ENCODE data around the gene CALHM6. TPM values are rescaled to one million over a fixed set of nuclear protein-coding genes. Genes with fewer than 3 reads are reported as not detected.

CALHM6 gene
- total RNA-seq, 1 experiment from 2014 or later: not detected

GRCh38 chr6:116467096-116467495, 5.9 kb downstream of the CALHM6 start:
- Histone ChIP-seq H2AFZ (ENCODE audit: low read depth, low read length, poor library complexity, severe bottlenecking) (no peak overlapping the region), H3K27me3 (ENCODE audit: insufficient read depth, low read length) (no peaks in the 10 kb centered on the region), H3K4me2 (ENCODE audit: low read length) (no peak overlapping the region), H3K4me1 (ENCODE audit: control insufficient read depth in 1 of 2, insufficient read depth in 2 of 2, low read length in 2 of 2) (no peaks in the 10 kb centered on the region), H3K36me3 (ENCODE audit: control insufficient read depth in 1 of 2, insufficient read depth in 2 of 2, low read length in 2 of 2) (no peaks in the 10 kb centered on the region), H3K79me2 (ENCODE audit: insufficient read depth, low read length) (no peaks in the 10 kb centered on the region), H3K27ac (ENCODE audit: low read depth, low read length) (no peak overlapping the region), H3K9me3 (ENCODE audit: control insufficient read depth in 1 of 2, insufficient read depth in 1 of 2, low read depth in 1 of 2, low read length in 2 of 2) (no peaks in the 10 kb centered on the region), H3K9me2 (ENCODE audit: insufficient read depth) (no peaks in the 10 kb centered on the region), H4K20me1 (ENCODE audit: insufficient read depth) (no peaks in the 10 kb centered on the region), H3K4me3 (replicated peaks in 1 of 2; ENCODE audit: low read depth in 1 of 2, low read length in 2 of 2) (no peak overlapping the region), H3K9ac (ENCODE audit: low read length) (no peak overlapping the region)
- ChIA-PET POLR2A (no interaction called here), CTCF (no interaction called here), RAD21 (ENCODE audit: low non-redundant PET in 1 of 2, low total read pairs in 2 of 2, uncharacterized antibody in 2 of 2, unreplicated experiment in 2 of 2) (no interaction called here)
- intact Hi-C loops (cut with micrococcal nuclease): no loop called here
- TF ChIP-seq CTCF (IDR thresholded peaks at IDR 0.05 in 2 of 3, conservative IDR thresholded peaks at IDR 0.05 in 1 of 3; ENCODE audit: borderline replicate concordance in 1 of 3, insufficient read depth in 1 of 3, low read depth in 2 of 3, low read length in 2 of 3) (no peak), REST (IDR thresholded peaks at IDR 0.05; ENCODE audit: low read depth) (no peak), POLR2A (IDR thresholded peaks at IDR 0.05; ENCODE audit: borderline replicate concordance, extremely low read depth, insufficient read depth, insufficient read length) (no peak)
- ATAC-seq (no peak), DNase-seq (ENCODE audit: low read depth, low spot score) (no peak)
- BruUV-seq (replicated peaks): no TSS peak

GRCh38 chr6:116467514-116467913, 6.3 kb downstream of the CALHM6 start:
- no peak overlapping the region for H3K4me2 ChIP-seq (ENCODE audit: low read length)
- H3K36me3 ChIP-seq (ENCODE audit: control insufficient read depth in 1 of 2, insufficient read depth in 2 of 2, low read length in 2 of 2): no peaks in the 10 kb centered on the region
- no peak overlapping the region for H2AFZ ChIP-seq (ENCODE audit: low read depth, low read length, poor library complexity, severe bottlenecking)
- H3K9me2 ChIP-seq (ENCODE audit: insufficient read depth): no peaks in the 10 kb centered on the region
- H3K27me3 ChIP-seq (ENCODE audit: insufficient read depth, low read length): no peaks in the 10 kb centered on the region
- DNase-seq (ENCODE audit: low read depth, low spot score) (no peak), ATAC-seq (no peak)
- H3K9ac ChIP-seq (ENCODE audit: low read length): no peak overlapping the region
- CTCF ChIA-PET: no interaction called here
- no peaks in the 10 kb centered on the region for H3K79me2 ChIP-seq (ENCODE audit: insufficient read depth, low read length)
- no TSS peak for BruUV-seq (replicated peaks)
- POLR2A ChIA-PET: no interaction called here
- H3K4me3 ChIP-seq (replicated peaks in 1 of 2; ENCODE audit: low read depth in 1 of 2, low read length in 2 of 2): no peak overlapping the region
- intact Hi-C loops (cut with micrococcal nuclease): no loop called here
- H4K20me1 ChIP-seq (ENCODE audit: insufficient read depth): no peaks in the 10 kb centered on the region
- no peak overlapping the region for H3K27ac ChIP-seq (ENCODE audit: low read depth, low read length)
- RAD21 ChIA-PET (ENCODE audit: low non-redundant PET in 1 of 2, low total read pairs in 2 of 2, uncharacterized antibody in 2 of 2, unreplicated experiment in 2 of 2): no interaction called here
- no peaks in the 10 kb centered on the region for H3K4me1 ChIP-seq (ENCODE audit: control insufficient read depth in 1 of 2, insufficient read depth in 2 of 2, low read length in 2 of 2)
- H3K9me3 ChIP-seq (ENCODE audit: control insufficient read depth in 1 of 2, insufficient read depth in 1 of 2, low read depth in 1 of 2, low read length in 2 of 2): no peaks in the 10 kb centered on the region
- TF ChIP-seq SP1 (IDR thresholded peaks at IDR 0.05; ENCODE audit: low read depth) (no peak), CTCF (IDR thresholded peaks at IDR 0.05 in 2 of 3, conservative IDR thresholded peaks at IDR 0.05 in 1 of 3; ENCODE audit: borderline replicate concordance in 1 of 3, insufficient read depth in 1 of 3, low read depth in 2 of 3, low read length in 2 of 3) (no peak), ZBTB33 (IDR thresholded peaks at IDR 0.05; ENCODE audit: extremely low read depth, insufficient replicate concordance, low read length) (no peak), CBX3 (IDR thresholded peaks at IDR 0.05; ENCODE audit: low read depth) (no peak), FOSL1 (IDR thresholded peaks at IDR 0.05; ENCODE audit: low read depth) (no peak), CEBPB (IDR thresholded peaks at IDR 0.05; ENCODE audit: low read depth) (no peak)
